ENCODE data around the gene SAP130.

Gene SAP130

DNA sequence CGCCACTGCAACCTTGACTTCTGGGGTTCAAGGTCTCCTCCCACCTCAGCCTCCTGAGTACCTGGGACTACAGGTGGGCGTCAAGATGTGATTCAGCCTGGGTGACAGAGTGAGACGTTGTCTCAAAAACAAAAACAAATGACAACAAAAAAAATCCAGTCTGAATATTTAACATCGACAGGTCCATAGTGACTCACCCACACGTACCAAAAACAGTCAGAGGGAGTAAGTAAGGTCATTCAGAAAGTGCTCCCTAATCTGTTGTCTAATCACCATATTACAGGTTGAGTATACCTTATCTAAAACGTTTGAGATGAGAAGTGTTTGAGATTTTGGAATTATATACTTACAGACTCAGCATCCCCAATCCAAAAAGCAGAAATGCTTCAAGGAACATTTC lies 24.4 kb downstream of the SAP130 start:
- H3K27ac Mint-ChIP-seq = no peak overlapping the region
- no peaks in the 10 kb centered on the region for H3K9me3 Mint-ChIP-seq
- no peaks in the 10 kb centered on the region for H3K27me3 Mint-ChIP-seq (ENCODE audit: low read depth)
- no peaks in the 10 kb centered on the region for H3K4me1 Mint-ChIP-seq
- no peak overlapping the region for H3K4me3 Mint-ChIP-seq
- TF ChIP-seq, protein P1, sequence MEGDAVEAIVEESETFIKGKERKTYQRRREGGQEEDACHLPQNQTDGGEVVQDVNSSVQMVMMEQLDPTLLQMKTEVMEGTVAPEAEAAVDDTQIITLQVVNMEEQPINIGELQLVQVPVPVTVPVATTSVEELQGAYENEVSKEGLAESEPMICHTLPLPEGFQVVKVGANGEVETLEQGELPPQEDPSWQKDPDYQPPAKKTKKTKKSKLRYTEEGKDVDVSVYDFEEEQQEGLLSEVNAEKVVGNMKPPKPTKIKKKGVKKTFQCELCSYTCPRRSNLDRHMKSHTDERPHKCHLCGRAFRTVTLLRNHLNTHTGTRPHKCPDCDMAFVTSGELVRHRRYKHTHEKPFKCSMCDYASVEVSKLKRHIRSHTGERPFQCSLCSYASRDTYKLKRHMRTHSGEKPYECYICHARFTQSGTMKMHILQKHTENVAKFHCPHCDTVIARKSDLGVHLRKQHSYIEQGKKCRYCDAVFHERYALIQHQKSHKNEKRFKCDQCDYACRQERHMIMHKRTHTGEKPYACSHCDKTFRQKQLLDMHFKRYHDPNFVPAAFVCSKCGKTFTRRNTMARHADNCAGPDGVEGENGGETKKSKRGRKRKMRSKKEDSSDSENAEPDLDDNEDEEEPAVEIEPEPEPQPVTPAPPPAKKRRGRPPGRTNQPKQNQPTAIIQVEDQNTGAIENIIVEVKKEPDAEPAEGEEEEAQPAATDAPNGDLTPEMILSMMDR (IDR thresholded peaks at IDR 0.05; ENCODE audit: unreplicated experiment in 3 of 3) = no peak
- H3K36me3 Mint-ChIP-seq (ENCODE audit: low read depth) = peaks cover 78% of the 10 kb centered on the region

DNA sequence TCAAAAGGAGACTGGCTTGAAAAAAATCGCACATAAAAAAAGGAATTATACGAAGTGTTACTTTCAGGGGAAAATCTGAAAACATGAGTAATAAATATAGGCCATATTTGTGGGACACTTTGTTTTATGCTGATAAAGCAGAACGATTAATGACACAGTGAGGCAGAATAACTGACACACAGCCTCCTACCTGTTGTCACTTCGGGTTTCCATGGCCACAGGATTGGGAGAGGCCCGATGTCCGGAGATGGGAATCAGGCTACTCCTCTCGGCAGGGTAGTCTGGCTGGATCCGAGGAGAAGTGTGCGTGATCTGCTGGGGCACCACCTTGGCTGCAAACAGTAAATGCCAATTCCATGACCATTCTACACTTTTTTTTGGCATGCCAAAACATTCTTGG lies 31.7 kb downstream of the SAP130 start:
- H3K4me3 Mint-ChIP-seq = no peak overlapping the region
- H3K9me3 Mint-ChIP-seq = no peaks in the 10 kb centered on the region
- peaks cover 67% of the 10 kb centered on the region for H3K36me3 Mint-ChIP-seq (ENCODE audit: low read depth)
- H3K4me1 Mint-ChIP-seq = no peaks in the 10 kb centered on the region
- TF ChIP-seq, protein P1 (IDR thresholded peaks at IDR 0.05; ENCODE audit: unreplicated experiment in 3 of 3) = no peak
- no peaks in the 10 kb centered on the region for H3K27me3 Mint-ChIP-seq (ENCODE audit: low read depth)
- no peak overlapping the region for H3K27ac Mint-ChIP-seq

DNA sequence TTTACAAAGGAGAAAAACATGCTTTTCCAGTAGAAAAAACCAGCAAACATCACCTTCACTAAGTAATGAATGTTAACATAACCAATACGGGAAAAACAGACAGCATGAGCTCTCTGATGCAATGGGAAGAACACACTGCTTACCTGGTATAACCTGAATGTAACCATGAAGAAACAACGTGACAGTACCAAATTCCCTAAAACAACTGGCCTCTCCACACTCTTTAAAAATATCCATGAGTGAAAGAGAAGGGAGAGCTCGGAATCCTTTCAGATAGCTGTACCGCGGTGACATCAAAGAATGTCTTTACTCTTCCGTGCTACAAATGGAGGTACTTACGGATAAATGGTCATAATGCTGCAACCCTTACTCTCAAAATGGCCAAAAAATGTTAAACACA lies 32.1 kb downstream of the SAP130 start:
- no peak overlapping the region for H3K4me3 Mint-ChIP-seq
- H3K36me3 Mint-ChIP-seq (ENCODE audit: low read depth) = peaks cover 63% of the 10 kb centered on the region
- H3K9me3 Mint-ChIP-seq = no peaks in the 10 kb centered on the region
- H3K27me3 Mint-ChIP-seq (ENCODE audit: low read depth) = no peaks in the 10 kb centered on the region
- TF ChIP-seq, protein P1 (IDR thresholded peaks at IDR 0.05; ENCODE audit: unreplicated experiment in 3 of 3) = no peak
- H3K4me1 Mint-ChIP-seq = no peaks in the 10 kb centered on the region
- H3K27ac Mint-ChIP-seq = no peak overlapping the region

DNA sequence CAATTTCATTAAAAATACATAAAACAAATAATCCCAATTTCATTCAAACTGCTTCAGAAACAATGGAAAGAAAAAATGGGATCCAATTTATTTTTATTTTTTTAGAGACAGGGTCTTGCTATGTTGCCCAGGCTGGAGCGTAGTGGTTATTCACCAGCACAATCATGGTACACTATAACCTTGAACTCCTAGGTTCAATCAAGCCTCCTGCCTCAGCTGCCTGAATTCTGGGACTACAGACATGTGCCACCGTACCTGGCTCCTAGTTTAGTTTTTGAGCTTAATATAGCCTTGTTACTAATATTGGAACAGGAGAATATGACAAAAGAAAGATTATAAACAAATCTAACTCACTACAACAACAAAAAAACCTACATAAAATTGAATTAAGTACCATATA lies 34.2 kb downstream of the SAP130 start:
- Mint-ChIP-seq H3K27ac (no peak overlapping the region), H3K9me3 (no peaks in the 10 kb centered on the region), H3K27me3 (ENCODE audit: low read depth) (no peaks in the 10 kb centered on the region), H3K4me1 (no peaks in the 10 kb centered on the region), H3K36me3 (ENCODE audit: low read depth) (peaks cover 54% of the 10 kb centered on the region), H3K4me3 (no peak overlapping the region)
- TF ChIP-seq, protein P1 (IDR thresholded peaks at IDR 0.05; ENCODE audit: unreplicated experiment in 3 of 3) = no peak

DNA sequence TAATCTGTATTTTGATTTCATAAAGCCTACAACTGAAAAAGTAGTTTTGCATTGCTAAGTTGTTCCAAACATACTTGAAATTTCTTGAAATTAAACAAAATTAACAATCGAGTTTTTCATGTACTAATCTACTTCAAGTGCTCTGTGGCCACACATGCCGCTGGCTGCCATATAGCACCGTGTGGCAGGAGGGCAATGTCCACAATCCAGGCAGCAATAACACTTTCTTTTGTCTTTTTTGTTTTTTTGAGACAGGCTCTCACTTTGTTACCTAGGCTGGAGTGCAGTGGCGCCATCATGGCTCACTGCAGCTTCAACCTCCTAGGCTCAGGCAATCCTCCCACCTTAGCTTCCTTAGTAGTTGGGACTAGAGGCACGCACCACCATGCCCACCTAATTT lies 36.1 kb downstream of the SAP130 start:
- TF ChIP-seq, protein P1 (IDR thresholded peaks at IDR 0.05; ENCODE audit: unreplicated experiment in 3 of 3) = no peak

DNA sequence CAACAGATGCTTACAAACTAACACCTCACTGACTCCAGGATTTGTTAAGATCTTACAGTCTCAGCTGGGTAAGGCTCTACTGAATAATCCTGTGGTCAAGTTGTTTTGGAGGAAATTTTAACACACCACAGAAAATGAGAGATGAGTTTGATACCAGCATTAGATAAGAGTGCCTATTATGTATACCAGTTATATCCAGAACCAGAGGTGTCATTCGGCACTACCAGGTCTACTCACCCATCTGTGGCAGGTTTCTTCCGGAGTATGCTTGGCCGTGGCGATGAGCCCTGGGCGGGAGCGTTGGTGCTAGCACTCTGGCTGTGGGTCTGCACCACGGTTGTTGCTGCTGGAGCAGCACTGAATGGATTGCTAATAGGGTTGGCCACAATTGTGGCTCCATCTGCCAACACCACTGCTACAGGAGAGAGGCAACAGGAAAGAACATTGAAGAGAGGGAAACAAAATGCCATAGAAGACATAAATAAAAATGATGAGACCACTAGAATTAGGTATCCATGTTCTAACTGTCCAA lies 41.2 kb downstream of the SAP130 start:
- Mint-ChIP-seq H3K36me3 (ENCODE audit: low read depth) (peaks cover 60% of the 10 kb centered on the region), H3K27me3 (ENCODE audit: low read depth) (no peaks in the 10 kb centered on the region), H3K9me3 (no peaks in the 10 kb centered on the region), H3K27ac (no peak overlapping the region), H3K4me3 (no peak overlapping the region), H3K4me1 (no peaks in the 10 kb centered on the region)
- TF ChIP-seq, protein P1 (IDR thresholded peaks at IDR 0.05; ENCODE audit: unreplicated experiment in 3 of 3) = no peak

More for the DNA sequence above, 36.1 kb downstream of the SAP130 start:
- Mint-ChIP-seq H3K4me1 (no peaks in the 10 kb centered on the region), H3K27me3 (ENCODE audit: low read depth) (no peaks in the 10 kb centered on the region), H3K9me3 (no peaks in the 10 kb centered on the region), H3K4me3 (no peak overlapping the region), H3K36me3 (ENCODE audit: low read depth) (peaks cover 51% of the 10 kb centered on the region), H3K27ac (no peak overlapping the region)
